Naive thymus-derived CD8-positive, alpha-beta T cell (primary cell): Measurements from ENCODE around the gene VTI1A. TPM values are rescaled to one million over a fixed set of nuclear protein-coding genes. Genes with fewer than 3 reads are reported as not detected.

Experiments used
- ATAC-seq, 2 donors: fragments of 150-1000 bp; cut with Tn5 transposase in 1 of 2; sonication (Bioruptor Pico), chemical (Tn5 transposase) in 1 of 2; 1 replicate in 1 of 2; 2 replicates in 1 of 2; pipeline ENCODE4 v1.10.0; 2021; ENCODE audit warnings: mild to moderate bottlenecking in 2 of 2, moderate library complexity in 2 of 2
- POLR2A ChIA-PET: fragments of 350-600 bp; sonication (Branson Sonifier 250); formaldehyde crosslinking; loops from one replicate; lab custom pipeline; 2021; ENCODE audit warnings: antibody characterized with exemption; lab: Charles Lee
- DNase-seq, 10 donors: peaks; one replicate each; pipeline versions ENCODE4 v3.0.0 to v3.0.0-alpha.2; 2020 to 2022
- H3K27ac Mint-ChIP-seq, 10 donors: one replicate each; pipeline ENCODE4 v1.8.0; 2020 to 2022; ENCODE audit warnings: mild to moderate bottlenecking in 10 of 10, mixed read lengths in 10 of 10, moderate library complexity in 4 of 10, inconsistent platforms in 1 of 10
- H3K27me3 Mint-ChIP-seq, 5 donors: one replicate each; pipeline ENCODE4 v1.8.0; 2021 to 2022; ENCODE audit warnings: mixed read lengths in 5 of 5
- H3K36me3 Mint-ChIP-seq, 3 donors: one replicate each; pipeline ENCODE4 v1.8.0; 2020 to 2022; ENCODE audit warnings: mixed read lengths in 3 of 3, mild to moderate bottlenecking in 2 of 3, inconsistent platforms in 1 of 3
- H3K4me1 Mint-ChIP-seq, 4 donors: one replicate each; pipeline ENCODE4 v1.8.0; 2021 to 2022; ENCODE audit warnings: mixed read lengths in 4 of 4
- H3K4me3 Mint-ChIP-seq, 10 donors: one replicate each; pipeline ENCODE4 v1.8.0; 2020 to 2022; ENCODE audit warnings: mild to moderate bottlenecking in 10 of 10, mixed read lengths in 10 of 10, moderate library complexity in 6 of 10, inconsistent platforms in 1 of 10
- H3K9me3 Mint-ChIP-seq, 9 donors: one replicate each; pipeline ENCODE4 v1.8.0; 2020 to 2022; ENCODE audit warnings: mixed read lengths in 9 of 9, mild to moderate bottlenecking in 3 of 9, inconsistent platforms in 1 of 9, moderate library complexity in 1 of 9
- polyA plus RNA-seq, 3 donors: library from polyadenylated mRNA; unstranded; fragments of 300-500 nt; fragmentation: Illumina TruSeq; gene quantifications; one replicate each; pipeline ENCODE4 v1.2.3, GENCODE V29; 2021
- total RNA-seq, 8 experiments: library from RNA in 2 of 8; stranded (reverse) in 2 of 8; gene quantifications; one replicate each; pipeline ENCODE4 v1.2.3 and lab custom pipeline; 2021 to 2026

Gene VTI1A
- total and polyA plus RNA-seq, 5 experiments from 2014 or later: 24.4 to 42.7 (median 30.2) TPM

DNA sequence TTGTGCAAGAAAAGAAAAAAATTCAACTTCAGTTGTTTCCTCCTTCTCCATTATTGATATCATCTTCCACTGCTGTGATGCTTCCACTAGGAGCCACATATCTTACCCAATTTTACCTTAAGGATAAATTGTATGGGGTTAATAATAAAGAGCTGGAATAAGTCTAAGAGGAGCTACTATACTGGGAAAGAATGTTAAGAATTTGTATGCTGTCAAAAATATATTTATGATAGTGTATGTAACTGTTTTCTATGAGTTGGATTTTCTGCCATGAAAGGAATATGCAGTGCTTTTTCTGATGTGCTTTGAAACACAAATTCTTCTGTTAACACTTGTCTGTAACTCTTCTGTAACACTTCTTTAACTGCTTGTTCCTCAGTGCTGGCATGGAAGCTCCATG lies 219.1 kb downstream of the VTI1A start:
- DNase-seq (no peak), ATAC-seq (no peak)
- Mint-ChIP-seq H3K4me3 (no peak overlapping the region), H3K9me3 (peaks cover 0 to 7% (median 0%) of the 10 kb centered on the region in 9 donors), H3K36me3 (peaks cover 15 to 54% (median 35%) of the 10 kb centered on the region in 3 donors), H3K27me3 (no peaks in the 10 kb centered on the region), H3K4me1 (peaks cover 0 to 2% (median 0%) of the 10 kb centered on the region in 4 donors), H3K27ac (no peak overlapping the region)
- POLR2A ChIA-PET: no interaction called here

DNA sequence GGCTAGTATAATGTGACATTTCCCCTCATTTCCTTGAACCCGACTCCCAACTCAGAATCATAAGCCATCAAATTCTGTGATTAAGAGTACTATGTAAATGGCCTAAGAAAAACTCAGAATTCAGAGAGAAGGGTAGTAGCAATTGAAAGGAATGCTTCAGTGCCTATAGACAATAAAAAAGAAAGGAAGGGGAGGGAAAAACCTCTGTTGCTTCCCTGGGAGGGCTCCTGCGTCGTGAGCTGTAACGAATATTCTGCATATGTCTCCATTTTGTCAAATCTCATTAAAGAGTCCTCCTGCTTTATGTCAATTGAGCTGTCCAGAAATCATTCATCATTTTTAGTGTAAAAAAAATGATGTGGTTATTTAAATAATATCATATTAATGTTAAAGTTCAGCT lies 223.0 kb downstream of the VTI1A start:
- H3K27me3 Mint-ChIP-seq: no peaks in the 10 kb centered on the region
- H3K36me3 Mint-ChIP-seq: peaks cover 7 to 59% (median 23%) of the 10 kb centered on the region in 3 donors
- no peak overlapping the region for H3K27ac Mint-ChIP-seq
- ATAC-seq (no peak), DNase-seq (no peak)
- H3K9me3 Mint-ChIP-seq: no peaks in the 10 kb centered on the region
- POLR2A ChIA-PET: no interaction called here
- H3K4me3 Mint-ChIP-seq: no peak overlapping the region
- peaks cover 0 to 3% (median 0%) of the 10 kb centered on the region in 4 donors for H3K4me1 Mint-ChIP-seq

DNA sequence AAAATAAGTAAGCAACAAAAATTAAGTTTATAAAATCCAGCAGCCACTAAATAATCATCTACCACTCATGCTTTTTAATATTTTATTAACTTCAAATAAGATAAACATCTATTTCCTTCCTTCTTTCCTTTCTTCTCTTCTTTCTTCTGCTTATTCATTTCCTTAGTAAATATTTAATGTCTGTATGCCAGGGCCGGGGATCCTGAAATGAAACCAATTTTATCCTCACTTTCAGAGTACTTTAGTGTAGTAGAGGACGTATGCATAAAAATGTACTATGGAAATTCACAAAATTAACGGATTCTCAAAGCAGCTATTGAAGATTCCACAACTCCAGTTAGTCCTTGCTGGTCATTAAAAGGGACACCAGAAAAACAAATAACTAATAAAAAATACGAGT lies 224.7 kb downstream of the VTI1A start:
- H3K4me3 Mint-ChIP-seq: no peak overlapping the region
- no peaks in the 10 kb centered on the region for H3K9me3 Mint-ChIP-seq
- H3K27me3 Mint-ChIP-seq: no peaks in the 10 kb centered on the region
- POLR2A ChIA-PET: no interaction called here
- H3K27ac Mint-ChIP-seq: no peak overlapping the region
- DNase-seq (no peak), ATAC-seq (no peak)
- peaks cover 0 to 3% (median 0%) of the 10 kb centered on the region in 4 donors for H3K4me1 Mint-ChIP-seq
- peaks cover 0 to 60% (median 28%) of the 10 kb centered on the region in 3 donors for H3K36me3 Mint-ChIP-seq

DNA sequence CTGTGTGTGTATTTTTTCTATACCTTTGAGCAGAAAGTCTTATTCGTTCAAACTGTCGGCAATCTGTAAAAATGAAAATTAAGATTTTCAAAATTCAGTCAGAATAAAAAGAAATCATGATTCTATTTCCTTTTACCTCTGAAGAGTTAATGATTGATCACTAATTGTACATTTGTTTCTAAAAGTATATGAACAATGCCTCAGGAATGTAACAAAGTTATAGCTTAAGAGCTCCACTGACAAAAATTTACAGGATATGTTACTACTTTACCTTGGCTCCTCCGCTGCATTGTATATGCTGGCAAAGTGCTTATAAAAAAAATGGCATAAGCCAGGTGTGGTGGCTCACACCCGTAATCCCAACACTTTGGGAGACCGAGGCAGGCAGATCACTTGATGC lies 225.7 kb downstream of the VTI1A start:
- POLR2A ChIA-PET: no interaction called here
- no peak overlapping the region for H3K27ac Mint-ChIP-seq
- peaks cover 0 to 53% (median 28%) of the 10 kb centered on the region in 3 donors for H3K36me3 Mint-ChIP-seq
- no peaks in the 10 kb centered on the region for H3K9me3 Mint-ChIP-seq
- DNase-seq: no peak
- no peak for ATAC-seq
- H3K4me3 Mint-ChIP-seq: no peak overlapping the region
- no peaks in the 10 kb centered on the region for H3K27me3 Mint-ChIP-seq
- H3K4me1 Mint-ChIP-seq: peaks cover 0 to 3% (median 0%) of the 10 kb centered on the region in 4 donors

DNA sequence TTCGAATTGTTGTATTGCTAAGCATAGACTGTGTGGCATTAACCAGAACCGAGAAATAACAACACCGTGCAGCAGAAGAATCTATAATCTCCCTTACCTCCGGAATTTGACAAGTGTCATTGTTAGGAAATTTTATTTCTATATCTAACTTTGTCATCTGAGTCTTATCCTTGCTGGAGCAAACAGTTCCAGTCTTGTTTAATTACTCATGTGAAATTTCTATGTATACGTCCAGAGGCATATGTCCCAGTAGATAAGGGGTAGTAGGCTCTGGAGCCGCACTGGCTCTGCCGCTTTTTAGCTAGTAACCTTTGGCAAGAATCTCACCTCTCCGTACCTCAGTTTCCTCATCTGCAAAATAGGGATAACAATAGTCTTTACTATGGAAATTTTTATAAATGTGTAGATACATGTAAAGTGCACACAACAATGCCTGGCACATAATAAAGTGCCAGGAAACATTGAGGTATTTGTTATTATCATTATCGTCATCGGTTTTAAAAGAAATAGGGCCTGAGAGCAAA lies 228.6 kb downstream of the VTI1A start:
- H3K4me3 Mint-ChIP-seq: no peak overlapping the region
- H3K27ac Mint-ChIP-seq: no peak overlapping the region
- peaks cover 0 to 29% (median 12%) of the 10 kb centered on the region in 3 donors for H3K36me3 Mint-ChIP-seq
- H3K4me1 Mint-ChIP-seq: peaks cover 0 to 3% (median 0%) of the 10 kb centered on the region in 4 donors
- DNase-seq: no peak
- no peaks in the 10 kb centered on the region for H3K9me3 Mint-ChIP-seq
- no peaks in the 10 kb centered on the region for H3K27me3 Mint-ChIP-seq
- POLR2A ChIA-PET: no interaction called here
- no peak for ATAC-seq

DNA sequence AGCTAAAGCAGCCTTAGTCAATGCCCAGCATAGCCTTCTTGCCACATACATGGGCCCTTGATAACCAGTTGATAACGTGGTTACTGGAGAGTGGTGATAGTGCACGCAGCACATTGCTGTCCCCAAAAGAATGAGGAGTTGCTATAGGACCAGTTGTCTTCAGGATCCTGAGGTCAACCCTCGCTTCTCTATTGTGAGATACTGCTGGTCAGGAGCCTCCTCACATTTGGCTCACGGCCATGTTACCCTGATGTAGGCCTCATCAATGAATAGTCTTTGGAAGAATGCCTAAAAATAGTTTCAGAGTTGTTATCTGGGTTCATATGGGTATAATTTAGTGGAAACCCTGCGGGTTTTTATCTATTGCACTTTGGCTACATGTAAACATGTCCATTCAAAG lies 230.7 kb downstream of the VTI1A start:
- no peaks in the 10 kb centered on the region for H3K9me3 Mint-ChIP-seq
- H3K4me1 Mint-ChIP-seq: no peaks in the 10 kb centered on the region
- ATAC-seq (no peak), DNase-seq (no peak)
- no peak overlapping the region for H3K4me3 Mint-ChIP-seq
- POLR2A ChIA-PET: no interaction called here
- H3K27ac Mint-ChIP-seq: no peak overlapping the region
- H3K36me3 Mint-ChIP-seq: peaks cover 0 to 21% (median 14%) of the 10 kb centered on the region in 3 donors
- no peaks in the 10 kb centered on the region for H3K27me3 Mint-ChIP-seq

DNA sequence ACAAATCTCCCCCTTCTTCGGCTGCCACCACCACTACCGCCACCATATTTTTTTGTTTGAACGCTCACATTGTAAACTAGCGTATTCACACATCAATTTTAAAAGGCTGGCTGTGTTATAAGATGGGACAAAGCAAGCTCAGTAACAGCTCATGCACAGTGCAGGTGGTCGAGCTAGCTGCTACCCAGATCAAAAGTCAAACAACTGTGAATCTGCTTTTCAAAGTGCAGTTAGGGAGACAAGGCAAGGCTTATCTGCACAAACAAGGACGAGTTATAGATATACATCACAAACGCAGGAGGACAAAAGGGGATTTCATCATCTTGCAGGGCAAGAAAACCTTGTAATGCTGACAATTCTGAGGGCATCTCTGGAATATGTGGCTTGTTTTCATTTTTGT lies 231.6 kb downstream of the VTI1A start:
- H3K4me3 Mint-ChIP-seq: no peak overlapping the region
- no peaks in the 10 kb centered on the region for H3K27me3 Mint-ChIP-seq
- H3K27ac Mint-ChIP-seq: no peak overlapping the region
- peaks cover 0 to 19% (median 14%) of the 10 kb centered on the region in 3 donors for H3K36me3 Mint-ChIP-seq
- POLR2A ChIA-PET: no interaction called here
- no peaks in the 10 kb centered on the region for H3K4me1 Mint-ChIP-seq
- DNase-seq: no peak
- ATAC-seq: no peak
- no peaks in the 10 kb centered on the region for H3K9me3 Mint-ChIP-seq

DNA sequence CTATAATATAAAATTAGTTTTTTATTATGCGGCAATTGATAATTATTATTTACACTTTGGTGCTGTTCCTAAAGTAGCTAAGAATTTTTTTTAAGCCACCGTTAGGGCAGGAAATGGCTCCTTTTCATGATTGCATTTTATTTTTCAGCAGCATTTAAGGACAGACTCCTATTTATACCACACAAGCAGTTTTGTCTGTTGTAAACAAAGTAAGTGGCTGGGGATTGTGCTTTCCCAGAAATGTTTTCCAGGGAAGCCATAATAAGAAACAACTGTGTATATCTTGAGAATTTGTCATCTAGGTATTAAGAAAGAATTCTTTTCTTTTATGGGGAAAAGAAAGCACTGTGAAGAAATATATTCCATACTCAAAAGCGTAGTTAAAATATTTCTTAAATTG lies 232.0 kb downstream of the VTI1A start:
- ATAC-seq (no peak), DNase-seq (no peak)
- H3K9me3 Mint-ChIP-seq: no peaks in the 10 kb centered on the region
- H3K27me3 Mint-ChIP-seq: no peaks in the 10 kb centered on the region
- H3K27ac Mint-ChIP-seq: no peak overlapping the region
- peaks cover 0 to 17% (median 14%) of the 10 kb centered on the region in 3 donors for H3K36me3 Mint-ChIP-seq
- POLR2A ChIA-PET: no interaction called here
- no peaks in the 10 kb centered on the region for H3K4me1 Mint-ChIP-seq
- H3K4me3 Mint-ChIP-seq: no peak overlapping the region

DNA sequence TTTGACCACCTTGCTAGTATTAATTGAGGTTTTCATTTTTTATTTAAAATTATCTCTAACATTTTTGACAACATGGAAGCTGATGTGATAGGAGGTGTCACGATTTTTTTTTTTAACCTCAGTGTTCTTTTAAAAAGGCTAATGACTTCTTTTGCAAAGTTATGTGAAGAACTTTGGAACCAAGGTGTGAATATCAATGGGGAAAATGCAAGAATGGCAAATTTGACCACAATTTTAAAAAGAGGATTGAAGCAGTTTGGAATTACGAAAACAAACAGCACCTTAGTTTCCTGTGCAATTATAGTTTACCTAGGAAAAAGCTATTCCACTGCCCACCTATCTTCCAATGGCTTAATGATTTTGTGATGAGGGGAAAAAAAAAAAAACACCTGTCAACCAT lies 232.4 kb downstream of the VTI1A start:
- peaks cover 0 to 13% (median 12%) of the 10 kb centered on the region in 3 donors for H3K36me3 Mint-ChIP-seq
- no peaks in the 10 kb centered on the region for H3K27me3 Mint-ChIP-seq
- H3K4me1 Mint-ChIP-seq: no peaks in the 10 kb centered on the region
- POLR2A ChIA-PET: no interaction called here
- no peak overlapping the region for H3K4me3 Mint-ChIP-seq
- no peak for DNase-seq
- H3K9me3 Mint-ChIP-seq: no peaks in the 10 kb centered on the region
- no peak for ATAC-seq
- no peak overlapping the region for H3K27ac Mint-ChIP-seq

DNA sequence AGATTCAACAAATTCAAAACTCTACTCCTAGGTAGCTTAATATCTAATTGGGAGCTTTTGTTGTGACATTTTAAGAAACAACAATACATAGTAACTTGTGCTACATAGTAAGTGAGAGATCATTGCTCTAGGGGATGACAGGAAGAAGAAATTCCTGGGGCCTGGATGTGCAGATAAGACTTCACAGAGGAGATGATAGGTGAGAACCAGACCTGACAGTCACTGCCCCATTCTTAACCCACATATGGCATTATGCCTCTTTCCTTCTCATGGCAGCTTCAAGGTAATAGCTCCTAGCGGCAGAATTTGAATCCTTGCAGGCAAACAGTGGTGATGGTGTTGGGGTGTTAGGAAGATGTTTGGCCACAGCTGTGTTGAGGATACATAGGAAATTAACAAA lies 233.6 kb downstream of the VTI1A start:
- POLR2A ChIA-PET: no interaction called here
- Mint-ChIP-seq H3K27ac (no peak overlapping the region), H3K36me3 (peaks cover 0 to 7% (median 6%) of the 10 kb centered on the region in 3 donors), H3K27me3 (no peaks in the 10 kb centered on the region), H3K4me1 (no peaks in the 10 kb centered on the region), H3K4me3 (no peak overlapping the region), H3K9me3 (no peaks in the 10 kb centered on the region)
- ATAC-seq (no peak), DNase-seq (no peak)

DNA sequence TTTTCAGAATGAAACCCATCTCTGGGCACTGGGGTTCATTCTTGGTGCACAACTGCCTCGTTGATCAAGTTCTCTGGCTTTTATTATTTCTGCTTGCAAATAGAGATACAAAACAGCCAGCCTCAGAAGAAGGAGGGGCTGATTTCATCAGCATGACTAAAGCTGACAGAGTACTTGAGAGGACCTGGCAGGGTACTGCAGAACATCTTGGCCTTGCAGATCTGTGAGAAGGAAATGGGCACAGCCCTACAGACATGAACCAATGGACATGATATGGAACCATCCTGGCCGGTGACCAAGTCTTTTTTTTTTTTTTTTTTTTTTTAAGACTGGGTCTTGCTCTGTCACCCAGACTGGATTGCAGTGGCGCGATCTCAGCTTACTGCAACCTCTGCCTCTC lies 240.6 kb downstream of the VTI1A start:
- Mint-ChIP-seq H3K27me3 (no peaks in the 10 kb centered on the region), H3K27ac (no peak overlapping the region), H3K4me1 (no peaks in the 10 kb centered on the region), H3K9me3 (no peaks in the 10 kb centered on the region), H3K4me3 (no peak overlapping the region), H3K36me3 (peaks cover 0 to 40% (median 6%) of the 10 kb centered on the region in 3 donors)
- POLR2A ChIA-PET: no interaction called here
- ATAC-seq: no peak
- DNase-seq: no peak

DNA sequence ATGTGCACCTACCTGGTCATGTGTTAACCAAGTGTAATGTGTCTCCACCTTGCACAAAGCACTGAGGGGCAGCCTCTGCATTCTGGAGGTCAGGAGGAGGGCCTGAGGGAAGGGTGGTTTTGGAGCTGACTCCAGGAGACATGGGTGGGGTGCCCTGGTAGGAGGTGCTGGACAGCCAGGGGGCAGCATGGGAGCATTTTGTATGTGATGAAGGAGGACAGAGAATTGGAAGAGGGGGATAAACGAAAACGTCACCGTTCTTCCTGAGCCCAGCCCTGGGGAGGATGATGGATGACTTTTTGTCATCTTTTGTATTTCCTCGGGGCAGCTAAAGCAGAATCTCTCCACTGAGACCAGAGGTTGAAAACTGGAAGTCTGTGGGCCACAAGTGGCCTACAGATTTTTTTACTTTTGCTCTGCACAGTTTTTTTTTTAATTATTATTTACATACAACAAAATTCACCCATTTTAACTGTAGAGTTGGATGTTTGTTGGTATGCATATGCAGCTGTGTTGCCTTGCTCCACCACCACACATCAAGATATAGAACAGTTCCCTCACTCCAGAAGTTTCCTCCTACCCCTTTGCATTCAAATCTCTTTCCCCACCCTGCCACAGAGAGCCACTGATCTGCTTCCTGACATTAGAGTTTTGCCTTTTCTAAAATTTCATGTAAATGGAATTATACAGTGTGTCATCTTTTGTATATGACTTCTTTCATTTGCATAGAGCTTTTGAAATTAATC lies 242.5 kb downstream of the VTI1A start:
- peaks cover 0 to 47% (median 8%) of the 10 kb centered on the region in 3 donors for H3K36me3 Mint-ChIP-seq
- POLR2A ChIA-PET: no interaction called here
- ATAC-seq (no peak), DNase-seq (no peak)
- H3K4me3 Mint-ChIP-seq: no peak overlapping the region
- H3K4me1 Mint-ChIP-seq: no peaks in the 10 kb centered on the region
- no peaks in the 10 kb centered on the region for H3K9me3 Mint-ChIP-seq
- no peak overlapping the region for H3K27ac Mint-ChIP-seq
- no peaks in the 10 kb centered on the region for H3K27me3 Mint-ChIP-seq

DNA sequence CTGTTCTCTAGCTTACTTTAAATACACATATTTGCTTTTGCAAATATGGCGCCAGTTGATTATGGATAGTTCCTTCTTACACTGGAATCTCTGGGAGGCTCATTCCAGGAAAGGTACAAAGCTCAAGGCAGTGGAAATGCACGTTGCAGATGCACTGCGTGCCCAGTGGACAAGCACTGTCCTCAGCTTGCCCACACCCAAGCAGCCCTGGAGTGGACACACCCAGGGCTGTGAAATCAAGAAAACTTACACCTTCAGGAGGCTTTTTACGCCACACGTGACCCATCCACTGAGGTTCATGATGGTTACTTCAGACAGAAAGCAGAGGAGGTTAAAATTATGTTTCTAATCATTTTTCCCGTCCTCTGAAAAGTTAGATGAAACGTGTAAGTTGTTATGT lies 248.5 kb downstream of the VTI1A start:
- H3K9me3 Mint-ChIP-seq: no peaks in the 10 kb centered on the region
- no peak for DNase-seq
- peaks cover 7 to 28% (median 18%) of the 10 kb centered on the region in 3 donors for H3K36me3 Mint-ChIP-seq
- H3K4me1 Mint-ChIP-seq: no peaks in the 10 kb centered on the region
- no peak overlapping the region for H3K4me3 Mint-ChIP-seq
- POLR2A ChIA-PET: no interaction called here
- ATAC-seq: no peak
- H3K27me3 Mint-ChIP-seq: no peaks in the 10 kb centered on the region
- no peak overlapping the region for H3K27ac Mint-ChIP-seq

DNA sequence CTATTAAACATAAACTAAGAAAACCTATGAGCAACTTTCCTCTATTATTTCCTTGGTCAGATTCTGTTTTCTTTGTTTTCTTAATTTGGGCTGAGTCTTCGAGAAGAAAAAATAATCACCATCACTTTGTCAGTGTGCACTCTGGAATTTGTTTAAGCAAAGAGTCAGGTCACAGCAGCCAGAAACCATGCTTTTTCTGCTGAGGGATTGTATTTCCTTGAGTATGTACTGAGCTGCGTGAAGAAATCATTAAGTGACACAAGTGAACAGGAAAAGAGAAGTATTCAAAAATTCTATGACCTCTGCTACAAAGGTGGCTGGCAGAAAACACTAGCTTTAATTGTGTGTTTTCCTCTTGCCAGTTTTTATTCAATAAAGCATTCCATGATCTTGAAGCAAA lies 249.6 kb downstream of the VTI1A start:
- POLR2A ChIA-PET: no interaction called here
- H3K4me3 Mint-ChIP-seq: no peak overlapping the region
- ATAC-seq (no peak), DNase-seq (no peak)
- H3K36me3 Mint-ChIP-seq: peaks cover 7 to 33% (median 23%) of the 10 kb centered on the region in 3 donors
- no peak overlapping the region for H3K27ac Mint-ChIP-seq
- H3K9me3 Mint-ChIP-seq: no peaks in the 10 kb centered on the region
- no peaks in the 10 kb centered on the region for H3K27me3 Mint-ChIP-seq
- no peaks in the 10 kb centered on the region for H3K4me1 Mint-ChIP-seq
